Ovary (tissue), 9 donors: ENCODE measurements around the gene AP3M1. TPM values are rescaled to one million over a fixed set of nuclear protein-coding genes. Genes with fewer than 3 reads are reported as not detected.
A peak's percentile ranks its signal among the peaks of the same experiment; 100 is the strongest.

ENCODE experiments used
- DNase-seq, 5 donors: peaks; one replicate each; pipeline ENCODE4 v3.0.0-alpha.2; 2019 to 2020
- H3K27ac ChIP-seq, 2 donors: fragments of 200-600 bp; one replicate each; pipeline versions ENCODE4 v1.5.1 to v1.8.0; 2019 to 2022
- H3K27me3 ChIP-seq: fragments of 200-600 bp; one replicate; pipeline ENCODE4 v1.8.0; 2022
- H3K36me3 ChIP-seq: fragments of 200-600 bp; sonication (generic); one replicate; pipeline ENCODE4 v1.5.1; 2019
- H3K4me1 ChIP-seq: one replicate; pipeline ENCODE4 v1.8.1; 2013; ENCODE audit warnings: mild to moderate bottlenecking, moderate library complexity; ENCODE audit not compliant: insufficient read depth
- H3K4me3 ChIP-seq: fragments of 200-600 bp; sonication (generic); one replicate; pipeline ENCODE4 v1.5.1; 2017
- H3K9me3 ChIP-seq, 2 donors: fragments of 200-600 bp in 1 of 2; sonication (generic) in 1 of 2; one replicate each; pipeline versions ENCODE4 v1.5.1 to v1.8.1; 2013 to 2019; ENCODE audit warnings: mild to moderate bottlenecking in 1 of 2, moderate library complexity in 1 of 2
- CTCF ChIP-seq, 3 donors: fragments of 450-650 bp in 2 of 3; fragments of 200-600 bp in 1 of 3; IDR thresholded peaks; one replicate each; pipeline versions ENCODE4 v1.5.1 to v1.8.0; 2016 to 2022; ENCODE audit warnings: antibody characterized with exemption in 3 of 3, mild to moderate bottlenecking in 1 of 3
- EP300 ChIP-seq: sonication (generic); formaldehyde crosslinking; IDR thresholded peaks from one replicate; pipeline ENCODE4 v1.6.1; 2017; ENCODE audit warnings: antibody characterized with exemption
- POLR2A ChIP-seq: fragments of 450-650 bp; IDR thresholded peaks from one replicate; pipeline ENCODE4 v1.6.1; 2017; ENCODE audit warnings: antibody characterized with exemption, mild to moderate bottlenecking, moderate library complexity
- WGBS, 3 donors: extraction: QIAGEN DNeasy Blood & Tissue Kit in 1 of 3; methylation state at CpG; one replicate each; pipeline versions ENCODE4 v1.1.5 to v1.1.7; 2013 to 2017; 5-methylcytosine and 5-hydroxymethylcytosine counted together
- intact Hi-C, 4 donors: fragments of 100-400 bp; cut with DNase I; formaldehyde crosslinking; loops; one replicate each; pipeline versions ENCODE4 v1.11.0 to v1.15.1; 2022 to 2023
- polyA plus RNA-seq, 2 donors: library from polyadenylated mRNA; stranded (reverse); fragments of 200-250 nt in 1 of 2; fragments of 350-450 nt in 1 of 2; fragmentation: Illumina TruSeq in 1 of 2; extraction: RNeasy Lipid Tissue Mini Kit (QIAGEN cat#74804) in 1 of 2; gene quantifications; one replicate each; pipeline ENCODE4 v1.2.3, GENCODE V29; 2013 to 2014
- total RNA-seq, 7 donors: library from RNA; depleted of rRNA in 2 of 7; stranded (reverse); fragments of >200 nt in 2 of 7; fragmentation: NEBNext Ultra II Directional in 3 of 7; extraction: Animal tissue kit (Norgen Biotek cat#: 25700) in 3 of 7; gene quantifications; one replicate each; pipeline versions ENCODE4 v1.1.0 to v1.2.4, GENCODE V29; 2016 to 2023
- donor health status: DM: no; HTN: no; CAD: no; lungs with moderate emphysema.
- donor health status: DM: no; HTN: no; CAD: no.
- donor health status: Bipolar disorder and iron deficiency.
- donor health status: DM: yes; HTN: yes; CAD: no.
- donor health status: DM: no; HTN: no; CAD: no.
- donor health status: DM: yes; HTN: yes; CAD: no.

The AP3M1 gene
- total and polyA plus RNA-seq, 9 donors, result 12.0 to 37.9 (median 29.6) TPM

GRCh38 chr10:74175510-74176379, 25.1 kb upstream of the AP3M1 start:
- intact Hi-C loops, result no loop called here
- Histone ChIP-seq H3K9me3 (no peaks in the 10 kb centered on the region), H3K36me3 (no peaks in the 10 kb centered on the region), H3K4me1 (peaks cover 3% of the 10 kb centered on the region), H3K27me3 (no peaks in the 10 kb centered on the region), H3K27ac (peak overlapping the region; percentile 74 to 86), H3K4me3 (peak overlapping the region; percentile 76)
- WGBS, 3 donors, result 21 to 22% (median 21%) methylated on average over 10 of the region's 10 CpGs
- no peak for DNase-seq
- no peak for TF ChIP-seq CTCF (IDR thresholded peaks at IDR 0.05)
- no peak for TF ChIP-seq EP300
- no peak for TF ChIP-seq POLR2A

- intact Hi-C loops, result no loop called here
- H3K36me3 ChIP-seq, result no peaks in the 10 kb centered on the region
- no peaks in the 10 kb centered on the region for H3K9me3 ChIP-seq
- no peak for TF ChIP-seq POLR2A
- TF ChIP-seq CTCF (IDR thresholded peaks at IDR 0.05), result no peak
- TF ChIP-seq EP300, result no peak
- 56 to 93% (median 90%) methylated on average over 3 of the region's 3 CpGs for WGBS, 3 donors
- H3K27ac ChIP-seq, result no peak overlapping the region
- no peaks in the 10 kb centered on the region for H3K27me3 ChIP-seq
- H3K4me1 ChIP-seq, result peaks cover 3% of the 10 kb centered on the region
- no peak overlapping the region for H3K4me3 ChIP-seq
- DNase-seq, result no peak
These were observed 23.9 kb upstream of the AP3M1 start for GRCh38 chr10:74174521-74174920.

- H3K9me3 ChIP-seq, result no peaks in the 10 kb centered on the region
- 96 to 97% (median 97%) methylated on average over 2 of the region's 2 CpGs for WGBS, 3 donors
- H3K27ac ChIP-seq, result no peak overlapping the region
- TF ChIP-seq EP300 (no peak), POLR2A (no peak), CTCF (IDR thresholded peaks at IDR 0.05) (no peak)
- H3K27me3 ChIP-seq, result no peaks in the 10 kb centered on the region
- H3K4me3 ChIP-seq, result no peak overlapping the region
- intact Hi-C loops, result no loop called here
- DNase-seq, result no peak
- H3K4me1 ChIP-seq, result no peaks in the 10 kb centered on the region
- no peaks in the 10 kb centered on the region for H3K36me3 ChIP-seq
These were observed 21.0 kb upstream of the AP3M1 start for GRCh38 chr10:74171625-74172024.

- Histone ChIP-seq H3K9me3 (no peaks in the 10 kb centered on the region), H3K27ac (no peak overlapping the region), H3K36me3 (no peaks in the 10 kb centered on the region), H3K4me3 (no peak overlapping the region), H3K27me3 (no peaks in the 10 kb centered on the region), H3K4me1 (no peaks in the 10 kb centered on the region)
- DNase-seq, result no peak
- TF ChIP-seq EP300, result no peak
- TF ChIP-seq POLR2A, result no peak
- TF ChIP-seq CTCF (IDR thresholded peaks at IDR 0.05), result no peak
- intact Hi-C loops, result no loop called here
- WGBS, 3 donors, result 74 to 89% (median 79%) methylated on average over 1 of the region's 1 CpG
These were observed 16.8 kb upstream of the AP3M1 start for GRCh38 chr10:74167443-74167842.
